ENCODE data around the gene BPHL. TPM values are rescaled to one million over a fixed set of nuclear protein-coding genes. Genes with fewer than 3 reads are reported as not detected.

BPHL gene
- total RNA-seq, 1 experiment from 2014 or later = 48.7 TPM

- H3T11ph ChIP-seq (ENCODE audit: low read length) = no peak overlapping the region
- H4K8ac ChIP-seq (replicated peaks; ENCODE audit: insufficient read length, low read depth, low read length) = no peak overlapping the region
- Mint-ChIP-seq H3K4me3 (peak overlapping the region; percentile 80), H3K27ac (peak overlapping the region; percentile 80 to 94 (median 94)), H3K9me3 (no peaks in the 10 kb centered on the region; a peak in 1 of 5 replicates), H3K4me1 (peaks cover 17 to 19% of the 10 kb centered on the region in 2 experiments), H3K27me3 (ENCODE audit: low read depth) (no peaks in the 10 kb centered on the region), H3K36me3 (ENCODE audit: insufficient read depth in 1 of 3, low read depth in 3 of 3) (peaks cover 2 to 16% (median 7%) of the 10 kb centered on the region in 3 experiments)
- H3K23me2 ChIP-seq (ENCODE audit: insufficient read length, low read depth, low read length, poor library complexity, severe bottlenecking) = no peaks in the 10 kb centered on the region
- H3K27ac ChIP-seq (ENCODE audit: insufficient read length, low read depth, low read length) = peak overlapping the region; percentile 27
- no peak overlapping the region for H3K23ac ChIP-seq (ENCODE audit: insufficient read length, low read depth, low read length)
- H3K9ac ChIP-seq (ENCODE audit: extremely low read depth, insufficient read length, low read length) = peak overlapping the region; percentile 64
- WGBS (ENCODE audit: extremely low coverage, insufficient read length, low lambda C conversion rate) = no CpG with 5 or more reads among the region's 8 CpGs
- H2BK5ac ChIP-seq (ENCODE audit: insufficient read length, low read length) = no peak overlapping the region
- no peak overlapping the region for H2AK5ac ChIP-seq (ENCODE audit: insufficient read length, low read length)
- H3K4me2 ChIP-seq (ENCODE audit: insufficient read depth, insufficient read length, low read length) = peak overlapping the region; percentile 44
- no peaks in the 10 kb centered on the region for H3K27me3 ChIP-seq (ENCODE audit: insufficient read depth, low read length)
- H2AFZ ChIP-seq (ENCODE audit: low read length) = no peak overlapping the region
- H2BK15ac ChIP-seq (ENCODE audit: low read depth, low read length) = no peak overlapping the region
- H3K56ac ChIP-seq (ENCODE audit: insufficient read length, low read depth, low read length) = no peak overlapping the region
- H3K79me2 ChIP-seq (ENCODE audit: insufficient read depth, low read length) = no peaks in the 10 kb centered on the region; the same call in 1 of the 2 replicates
- H2BK120ac ChIP-seq (ENCODE audit: low read depth, low read length, poor library complexity, severe bottlenecking) = no peak overlapping the region
- TF ChIP-seq CTCF (conservative IDR thresholded peaks at IDR 0.05) = no peak
- H4K5ac ChIP-seq (ENCODE audit: insufficient read length, low read depth, low read length) = no peak overlapping the region
- H4K20me1 ChIP-seq (ENCODE audit: control insufficient read depth, insufficient read depth, insufficient read length) = no peaks in the 10 kb centered on the region
- no peaks in the 10 kb centered on the region; the same call in 1 of the 2 replicates for H3K4me1 ChIP-seq (ENCODE audit: insufficient read depth, low read length)
- H3K9me3 ChIP-seq (ENCODE audit: control insufficient read depth, low read depth, low read length) = no peaks in the 10 kb centered on the region
- H2BK20ac ChIP-seq (ENCODE audit: low read depth, low read length, poor library complexity, severe bottlenecking) = no peak overlapping the region
- no peaks in the 10 kb centered on the region for H3K79me1 ChIP-seq (ENCODE audit: insufficient read depth, low read depth, low read length, poor library complexity, severe bottlenecking)
- no peak overlapping the region for H4K91ac ChIP-seq (ENCODE audit: insufficient read length, low read depth, low read length)
- H2BK12ac ChIP-seq (ENCODE audit: insufficient read length, low read depth, low read length) = no peak overlapping the region
- no peak overlapping the region for H3K14ac ChIP-seq (ENCODE audit: insufficient read depth, low read length)
- H3K4ac ChIP-seq (ENCODE audit: low read depth, low read length) = no peak overlapping the region
- DNase-seq = no peak
- no peak overlapping the region for H3K18ac ChIP-seq (ENCODE audit: insufficient read length, low read depth, low read length)
Measured at GRCh38 chr6:3117912-3118352, 579 bp upstream of the BPHL start.

Data from H9 (cell line).